Measurements from ENCODE around the gene CNN2. TPM values are rescaled to one million over a fixed set of nuclear protein-coding genes. Genes with fewer than 3 reads are reported as not detected.

The CNN2 gene
- total RNA-seq, 1 experiment from 2014 or later, result 97.9 TPM

DNA sequence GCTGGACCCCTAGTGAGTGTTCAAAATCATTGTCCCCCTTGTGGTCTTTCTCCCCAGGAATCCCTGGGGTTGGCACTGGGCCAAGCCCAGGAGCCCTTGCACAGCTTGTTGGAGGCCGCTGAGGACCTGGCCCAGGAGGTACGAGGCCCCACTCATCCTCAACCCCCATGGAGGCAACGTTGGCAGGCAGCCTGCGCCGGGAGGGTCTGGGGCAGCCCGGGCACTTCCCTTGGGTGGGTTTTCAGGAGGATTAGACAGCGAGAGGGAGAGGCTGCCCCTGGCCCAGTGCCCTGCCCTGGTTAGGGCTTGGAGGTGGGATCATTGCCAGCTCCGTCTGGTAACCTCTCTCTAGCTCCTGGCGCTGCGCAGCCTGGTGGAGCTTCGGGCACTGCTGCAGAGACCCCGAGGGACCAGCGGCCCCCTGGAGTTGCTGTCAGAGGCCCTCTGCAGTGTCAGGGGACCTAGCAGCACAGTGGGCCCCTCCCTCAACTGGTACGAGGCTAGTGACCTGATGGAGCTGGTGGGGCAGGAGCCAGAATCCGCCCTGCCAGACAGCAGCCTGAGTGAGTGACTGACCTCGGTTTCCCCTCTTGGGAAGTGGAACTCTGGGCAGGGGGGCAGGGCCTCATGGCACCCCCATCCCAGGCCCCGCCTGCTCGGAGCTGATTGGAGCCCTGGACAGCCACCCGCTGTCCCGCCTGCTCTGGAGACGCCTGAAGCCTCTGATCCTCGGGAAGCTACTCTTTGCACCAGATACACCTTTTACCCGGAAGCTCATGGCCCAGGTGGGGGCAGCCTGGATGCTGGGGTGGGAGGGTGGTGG, 16.5 kb downstream of the CNN2 start:
- H3K79me2 ChIP-seq (ENCODE audit: low read length), result no peaks in the 10 kb centered on the region
- H2AFZ ChIP-seq (ENCODE audit: low read length), result no peak overlapping the region
- no peaks in the 10 kb centered on the region for H3K36me3 ChIP-seq (ENCODE audit: low read depth, low read length)
- 0 out of 2 replicates have a peak overlapping the region, but pooled peaks have one; percentile 25 for H3K9ac ChIP-seq (ENCODE audit: low read length)
- ChIA-PET CTCF (no interaction called here), POLR2A (ENCODE audit: unreplicated experiment) (interaction anchor here (0.5 to 0.6 kb wide), 2 partner anchors 18 to 167 kb away, joined by 6 to 9 read pairs; no protein-coding TSS in a partner anchor)
- peak overlapping the region; percentile 77; the same call in 1 of the 2 replicates for H3K4me3 ChIP-seq (ENCODE audit: low read length)
- intact Hi-C loops (cut with micrococcal nuclease), result no loop called here
- H3K9me2 ChIP-seq (replicated peaks; ENCODE audit: low read length), result no peaks in the 10 kb centered on the region
- H3K9me3 ChIP-seq (ENCODE audit: low read length), result no peaks in the 10 kb centered on the region
- H3K27ac ChIP-seq (ENCODE audit: low read length), result peak overlapping the region; percentile 16; the same call in 1 of the 2 replicates
- peaks cover 16% of the 10 kb centered on the region; the same call in 1 of the 2 replicates for H3K4me1 ChIP-seq (ENCODE audit: insufficient read depth, low read length)
- peak overlapping the region; percentile 95; the same call in 1 of the 2 replicates for H3K4me2 ChIP-seq (ENCODE audit: low read length)
- H3F3A ChIP-seq (ENCODE audit: low read length, unreplicated experiment), result no peaks in the 10 kb centered on the region
- H3K27me3 ChIP-seq (ENCODE audit: low read length), result no peaks in the 10 kb centered on the region
- BruUV-seq (replicated peaks), result TSS peak; percentile 9
- no peaks in the 10 kb centered on the region for H4K20me1 ChIP-seq (ENCODE audit: low read length)
- no peak for TF ChIP-seq EZH2phosphoT487 (IDR thresholded peaks at IDR 0.05; ENCODE audit: borderline replicate concordance, low read length)
- TF ChIP-seq, protein P1, sequence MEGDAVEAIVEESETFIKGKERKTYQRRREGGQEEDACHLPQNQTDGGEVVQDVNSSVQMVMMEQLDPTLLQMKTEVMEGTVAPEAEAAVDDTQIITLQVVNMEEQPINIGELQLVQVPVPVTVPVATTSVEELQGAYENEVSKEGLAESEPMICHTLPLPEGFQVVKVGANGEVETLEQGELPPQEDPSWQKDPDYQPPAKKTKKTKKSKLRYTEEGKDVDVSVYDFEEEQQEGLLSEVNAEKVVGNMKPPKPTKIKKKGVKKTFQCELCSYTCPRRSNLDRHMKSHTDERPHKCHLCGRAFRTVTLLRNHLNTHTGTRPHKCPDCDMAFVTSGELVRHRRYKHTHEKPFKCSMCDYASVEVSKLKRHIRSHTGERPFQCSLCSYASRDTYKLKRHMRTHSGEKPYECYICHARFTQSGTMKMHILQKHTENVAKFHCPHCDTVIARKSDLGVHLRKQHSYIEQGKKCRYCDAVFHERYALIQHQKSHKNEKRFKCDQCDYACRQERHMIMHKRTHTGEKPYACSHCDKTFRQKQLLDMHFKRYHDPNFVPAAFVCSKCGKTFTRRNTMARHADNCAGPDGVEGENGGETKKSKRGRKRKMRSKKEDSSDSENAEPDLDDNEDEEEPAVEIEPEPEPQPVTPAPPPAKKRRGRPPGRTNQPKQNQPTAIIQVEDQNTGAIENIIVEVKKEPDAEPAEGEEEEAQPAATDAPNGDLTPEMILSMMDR (conservative IDR thresholded peaks at IDR 0.05; ENCODE audit: low read depth, low read length), result no peak
- TF ChIP-seq EZH2 (IDR thresholded peaks at IDR 0.05; ENCODE audit: low read length, unreplicated experiment), result no peak
- DNase-seq, result no peak
- no peak for ATAC-seq

DNA sequence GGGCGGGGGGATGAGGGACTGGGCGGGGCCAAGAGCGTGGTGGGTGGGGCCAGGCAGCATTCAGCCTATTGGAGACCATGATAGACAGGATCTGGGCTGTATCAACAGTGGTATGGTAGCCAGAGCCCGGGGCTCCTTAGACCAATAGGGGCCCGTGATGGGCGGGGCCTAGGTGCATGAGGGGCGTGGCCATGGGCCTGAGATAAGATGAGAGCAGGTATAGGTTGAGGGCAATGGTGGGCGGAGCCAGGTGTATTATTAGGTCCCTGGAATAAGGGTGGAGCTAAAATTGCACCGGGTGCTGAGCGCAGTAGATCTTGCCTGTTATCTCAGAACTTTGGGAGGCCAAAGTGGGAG, 18.8 kb downstream of the CNN2 start:
- DNase-seq, result peak; percentile 66
- Histone ChIP-seq H3K4me1 (ENCODE audit: insufficient read depth, low read length) (peaks cover 16% of the 10 kb centered on the region; the same call in 1 of the 2 replicates), H3F3A (ENCODE audit: low read length, unreplicated experiment) (no peaks in the 10 kb centered on the region), H2AFZ (ENCODE audit: low read length) (no peak overlapping the region), H3K27ac (ENCODE audit: low read length) (no peak overlapping the region), H3K9me2 (replicated peaks; ENCODE audit: low read length) (no peaks in the 10 kb centered on the region), H3K9ac (ENCODE audit: low read length) (no peak overlapping the region), H4K20me1 (ENCODE audit: low read length) (no peaks in the 10 kb centered on the region), H3K79me2 (ENCODE audit: low read length) (no peaks in the 10 kb centered on the region), H3K9me3 (ENCODE audit: low read length) (no peaks in the 10 kb centered on the region), H3K4me2 (ENCODE audit: low read length) (no peak overlapping the region), H3K4me3 (ENCODE audit: low read length) (no peak overlapping the region), H3K36me3 (ENCODE audit: low read depth, low read length) (no peaks in the 10 kb centered on the region), H3K27me3 (ENCODE audit: low read length) (no peaks in the 10 kb centered on the region)
- ChIA-PET POLR2A (ENCODE audit: unreplicated experiment) (no interaction called here), CTCF (no interaction called here)
- BruUV-seq (replicated peaks), result no TSS peak
- intact Hi-C loops (cut with micrococcal nuclease), result no loop called here
- no peak for ATAC-seq
- TF ChIP-seq EZH2 (IDR thresholded peaks at IDR 0.05; ENCODE audit: low read length, unreplicated experiment), result no peak
- TF ChIP-seq, protein P1 (conservative IDR thresholded peaks at IDR 0.05; ENCODE audit: low read depth, low read length), result no peak
- TF ChIP-seq EZH2phosphoT487 (IDR thresholded peaks at IDR 0.05; ENCODE audit: borderline replicate concordance, low read length), result no peak

DNA sequence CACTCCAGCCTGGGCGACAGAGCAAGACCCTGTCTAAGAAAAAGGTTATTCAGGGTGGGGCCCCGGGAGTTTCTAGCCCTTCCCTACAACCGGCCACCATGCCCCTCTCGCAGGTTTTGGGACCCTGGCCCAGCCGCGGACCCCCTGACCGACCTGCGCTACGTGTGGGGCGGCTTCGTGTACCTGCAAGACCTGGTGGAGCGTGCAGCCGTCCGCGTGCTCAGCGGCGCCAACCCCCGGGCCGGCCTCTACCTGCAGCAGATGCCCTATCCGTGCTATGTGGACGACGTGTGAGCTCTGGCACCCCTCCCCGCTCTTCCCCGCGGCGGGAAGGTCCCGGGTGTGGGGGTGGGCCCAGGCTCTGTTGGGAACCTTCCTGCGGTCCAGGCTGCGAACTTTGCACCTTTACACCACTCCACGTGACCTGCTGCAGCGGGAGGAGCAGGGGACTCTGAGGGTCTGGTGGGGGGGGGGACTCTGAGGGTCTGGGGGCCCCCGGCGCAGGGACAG, 19.8 kb downstream of the CNN2 start:
- CTCF ChIA-PET, result no interaction called here
- no TSS peak for BruUV-seq (replicated peaks)
- intact Hi-C loops (cut with micrococcal nuclease), result no loop called here

More for the DNA sequence above, 19.8 kb downstream of the CNN2 start:
- H3K27ac ChIP-seq (ENCODE audit: low read length), result no peak overlapping the region
- H3K4me2 ChIP-seq (ENCODE audit: low read length), result no peak overlapping the region
- H3K4me3 ChIP-seq (ENCODE audit: low read length), result no peak overlapping the region
- H3K4me1 ChIP-seq (ENCODE audit: insufficient read depth, low read length), result peaks cover 12% of the 10 kb centered on the region; the same call in 1 of the 2 replicates
- no peaks in the 10 kb centered on the region for H3F3A ChIP-seq (ENCODE audit: low read length, unreplicated experiment)
- DNase-seq, result no peak
- no peaks in the 10 kb centered on the region for H3K36me3 ChIP-seq (ENCODE audit: low read depth, low read length)
- H4K20me1 ChIP-seq (ENCODE audit: low read length), result no peaks in the 10 kb centered on the region
- H3K9ac ChIP-seq (ENCODE audit: low read length), result no peak overlapping the region
- POLR2A ChIA-PET (ENCODE audit: unreplicated experiment), result no interaction called here
- no peak overlapping the region for H2AFZ ChIP-seq (ENCODE audit: low read length)
- H3K9me3 ChIP-seq (ENCODE audit: low read length), result no peaks in the 10 kb centered on the region
- no peaks in the 10 kb centered on the region for H3K9me2 ChIP-seq (replicated peaks; ENCODE audit: low read length)
- H3K27me3 ChIP-seq (ENCODE audit: low read length), result no peaks in the 10 kb centered on the region
- H3K79me2 ChIP-seq (ENCODE audit: low read length), result no peaks in the 10 kb centered on the region
- ATAC-seq, result no peak
- TF ChIP-seq EZH2 (IDR thresholded peaks at IDR 0.05; ENCODE audit: low read length, unreplicated experiment), result no peak
- TF ChIP-seq, protein P1 (conservative IDR thresholded peaks at IDR 0.05; ENCODE audit: low read depth, low read length), result no peak
